GM23248 (cell line): Measurements from ENCODE around the gene DNAH2. TPM values are rescaled to one million over a fixed set of nuclear protein-coding genes. Genes with fewer than 3 reads are reported as not detected.

Experiments used
- DNase-seq: peaks from one replicate; pipeline ENCODE4 v3.0.0-alpha.2; 2015
- H2AFZ ChIP-seq: fragments of 200-600 bp; sonication (generic); 2 replicates; pipeline ENCODE4 v1.6.1; 2016; ENCODE audit warnings: antibody characterized with exemption
- H3F3A ChIP-seq: fragments of 200-600 bp; sonication (generic); 2 replicates; pipeline ENCODE4 v1.6.1; 2016; ENCODE audit warnings: mild to moderate bottlenecking, antibody characterized with exemption, mixed run types; ENCODE audit not compliant: insufficient read depth
- H3K27ac ChIP-seq: fragments of 200-600 bp; sonication (generic); 2 replicates; pipeline ENCODE4 v1.5.1; 2016; ENCODE audit warnings: mild to moderate bottlenecking
- H3K27me3 ChIP-seq: fragments of 200-600 bp; sonication (generic); replicated peaks from 2 replicates; pipeline ENCODE4 v1.6.1; 2016; ENCODE audit warnings: mild to moderate bottlenecking; ENCODE audit not compliant: insufficient read depth
- H3K36me3 ChIP-seq: fragments of 200-600 bp; sonication (generic); 2 replicates; pipeline ENCODE4 v1.6.1; 2016; ENCODE audit warnings: low read depth, mild to moderate bottlenecking
- H3K4me1 ChIP-seq: fragments of 200-600 bp; sonication (generic); 2 replicates; pipeline ENCODE4 v1.6.1; 2016; ENCODE audit warnings: mild to moderate bottlenecking; ENCODE audit not compliant: insufficient read depth
- H3K4me2 ChIP-seq: fragments of 200-600 bp; sonication (generic); one replicate; pipeline ENCODE4 v1.6.1; 2016; ENCODE audit warnings: mild to moderate bottlenecking; ENCODE audit not compliant: unreplicated experiment
- H3K4me3 ChIP-seq: fragments of 200-600 bp; sonication (generic); 2 replicates; pipeline ENCODE4 v1.5.1; 2016; ENCODE audit warnings: mild to moderate bottlenecking
- H3K79me2 ChIP-seq: fragments of 200-600 bp; sonication (generic); 2 replicates; pipeline ENCODE4 v1.6.1; 2016; ENCODE audit warnings: mild to moderate bottlenecking; ENCODE audit not compliant: insufficient read depth
- H3K9ac ChIP-seq: fragments of 200-600 bp; sonication (generic); 2 replicates; pipeline ENCODE4 v1.6.1; 2016; ENCODE audit warnings: mild to moderate bottlenecking
- H3K9me2 ChIP-seq: fragments of 200-600 bp; sonication (generic); 2 replicates; pipeline ENCODE4 v1.6.1; 2016; ENCODE audit warnings: mixed run types, mild to moderate bottlenecking, moderate library complexity; ENCODE audit not compliant: insufficient read depth
- H3K9me3 ChIP-seq: fragments of 200-600 bp; sonication (generic); one replicate; pipeline ENCODE4 v1.6.1; 2017; ENCODE audit warnings: low read depth
- H4K20me1 ChIP-seq: fragments of 200-600 bp; sonication (generic); 2 replicates; pipeline ENCODE4 v1.6.0; 2016; ENCODE audit not compliant: insufficient read depth
- EZH2 ChIP-seq: fragments of 200-600 bp; sonication (generic); IDR thresholded peaks from 2 replicates; pipeline ENCODE4 v1.6.1; 2018; ENCODE audit warnings: antibody characterized with exemption, mild to moderate bottlenecking; ENCODE audit not compliant: insufficient read depth, poor library complexity, severe bottlenecking
- EZH2phosphoT487 ChIP-seq: fragments of 200-600 bp; sonication (generic); IDR thresholded peaks from 2 replicates; pipeline ENCODE4 v1.6.1; 2018; ENCODE audit warnings: antibody characterized with exemption, moderate library complexity, mild to moderate bottlenecking, low read depth; ENCODE audit not compliant: insufficient read depth
- WGBS, 2 experiments: methylation state at CpG; one replicate each; pipeline ENCODE4 v1.1.6; 2015 to 2017; ENCODE audit warnings: low lambda C conversion rate in 2 of 2, low coverage in 1 of 2; ENCODE audit errors: missing lambda C conversion rate in 2 of 2; 5-methylcytosine and 5-hydroxymethylcytosine counted together
- in situ Hi-C: fragments of 300-500 bp; cut with MboI; formaldehyde crosslinking; loops from 2 replicates; pipeline ENCODE4 v1.15.0; 2020
- polyA plus RNA-seq: library from polyadenylated mRNA; unstranded; fragments of >200 nt; fragmentation: Nextera tagmentation; extraction: Ambion mirVana; gene quantifications from 2 replicates; pipeline ENCODE4 v1.2.1, GENCODE V29; 2016
- total RNA-seq: library from RNA; depleted of rRNA; stranded (reverse); fragments of >200 nt; shearing (Covaris generic); gene quantifications from 2 replicates; pipeline ENCODE4 v1.2.3, GENCODE V29; 2014

DNAH2 gene
- total and polyA plus RNA-seq, 2 experiments from 2014 or later = not detected

GRCh38 chr17:7845359-7846062 is 128.0 kb downstream of the DNAH2 start:
- Histone ChIP-seq H3K9me2 (no peaks in the 10 kb centered on the region), H3K4me1 (peaks cover 6% of the 10 kb centered on the region; the same call in 1 of the 2 replicates), H3K4me3 (peak overlapping the region; percentile 79), H3K27me3 (no peaks in the 10 kb centered on the region), H3K4me2 (peak overlapping the region; percentile 100), H3K27ac (peak overlapping the region; percentile 99), H3K79me2 (peaks cover 53% of the 10 kb centered on the region), H3K9me3 (no peaks in the 10 kb centered on the region), H3F3A (peaks cover 14% of the 10 kb centered on the region), H3K9ac (peak overlapping the region; percentile 97), H3K36me3 (no peaks in the 10 kb centered on the region; the same call in 1 of the 2 replicates), H4K20me1 (no peaks in the 10 kb centered on the region), H2AFZ (no peak overlapping the region)
- TF ChIP-seq EZH2 (no peak), EZH2phosphoT487 (no peak)
- in situ Hi-C loops = no loop called here
- WGBS, 2 experiments = 84 to 85% methylated on average over 15 of the region's 15 CpGs
- no peak for DNase-seq

GRCh38 chr17:7846063-7846735 is 128.7 kb downstream of the DNAH2 start:
- Histone ChIP-seq H3K36me3 (no peaks in the 10 kb centered on the region; the same call in 1 of the 2 replicates), H3K27me3 (no peaks in the 10 kb centered on the region), H2AFZ (no peak overlapping the region), H3K27ac (no peak overlapping the region), H3K4me1 (peaks cover 2% of the 10 kb centered on the region; the same call in 1 of the 2 replicates), H3F3A (peaks cover 10% of the 10 kb centered on the region), H3K79me2 (peaks cover 56% of the 10 kb centered on the region), H4K20me1 (no peaks in the 10 kb centered on the region), H3K9me3 (no peaks in the 10 kb centered on the region), H3K4me2 (no peak overlapping the region), H3K4me3 (no peak overlapping the region), H3K9ac (no peak overlapping the region), H3K9me2 (no peaks in the 10 kb centered on the region)
- in situ Hi-C loops = no loop called here
- 79 to 82% methylated on average over 17 to 22 of the region's 22 CpGs for WGBS, 2 experiments
- peak; percentile 32 for DNase-seq
- TF ChIP-seq EZH2 = no peak

DNA sequence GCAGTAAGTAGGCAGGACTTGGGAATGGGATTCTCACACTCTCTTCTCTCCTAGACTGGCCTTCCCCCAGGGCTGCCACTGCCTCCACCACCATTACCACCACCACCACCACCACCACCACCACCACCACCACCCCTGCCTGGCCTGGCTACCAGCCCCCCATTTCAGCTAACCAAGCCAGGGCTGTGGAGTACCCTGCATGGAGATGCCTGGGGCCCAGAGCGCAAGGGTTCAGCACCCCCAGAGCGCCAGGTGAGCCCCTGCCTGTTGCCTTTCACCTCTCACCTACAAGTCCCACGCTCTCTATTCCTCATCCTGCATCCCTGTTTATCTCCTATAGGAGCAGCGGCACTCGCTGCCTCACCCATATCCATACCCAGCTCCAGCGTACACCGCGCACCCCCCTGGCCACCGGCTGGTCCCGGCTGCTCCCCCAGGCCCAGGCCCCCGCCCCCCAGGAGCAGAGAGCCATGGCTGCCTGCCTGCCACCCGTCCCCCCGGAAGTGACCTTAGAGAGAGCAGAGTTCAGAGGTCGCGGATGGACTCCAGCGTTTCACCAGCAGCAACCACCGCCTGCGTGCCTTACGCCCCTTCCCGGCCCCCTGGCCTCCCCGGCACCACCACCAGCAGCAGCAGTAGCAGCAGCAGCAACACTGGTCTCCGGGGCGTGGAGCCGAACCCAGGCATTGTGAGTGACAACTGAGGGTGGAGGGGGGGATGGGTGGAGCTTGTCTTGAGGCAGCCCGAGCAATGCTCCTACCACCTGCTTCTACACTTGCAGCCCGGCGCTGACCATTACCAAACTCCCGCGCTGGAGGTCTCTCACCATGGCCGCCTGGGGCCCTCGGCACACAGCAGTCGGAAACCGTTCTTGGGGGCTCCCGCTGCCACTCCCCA is 129.5 kb downstream of the DNAH2 start:
- Histone ChIP-seq H3K4me3 (no peak overlapping the region), H3K36me3 (no peaks in the 10 kb centered on the region; the same call in 1 of the 2 replicates), H3K4me2 (no peak overlapping the region), H3K9me3 (no peaks in the 10 kb centered on the region), H3K9ac (no peak overlapping the region), H3K27ac (no peak overlapping the region), H3K4me1 (no peaks in the 10 kb centered on the region; the same call in 1 of the 2 replicates), H3F3A (peaks cover 11% of the 10 kb centered on the region), H4K20me1 (no peaks in the 10 kb centered on the region), H3K27me3 (no peaks in the 10 kb centered on the region), H3K79me2 (peaks cover 61% of the 10 kb centered on the region), H2AFZ (no peak overlapping the region), H3K9me2 (no peaks in the 10 kb centered on the region)
- DNase-seq = no peak
- TF ChIP-seq EZH2 = no peak
- no peak for TF ChIP-seq EZH2phosphoT487
- 78 to 86% methylated on average over 23 to 34 of the region's 34 CpGs for WGBS, 2 experiments
- in situ Hi-C loops = no loop called here

DNA sequence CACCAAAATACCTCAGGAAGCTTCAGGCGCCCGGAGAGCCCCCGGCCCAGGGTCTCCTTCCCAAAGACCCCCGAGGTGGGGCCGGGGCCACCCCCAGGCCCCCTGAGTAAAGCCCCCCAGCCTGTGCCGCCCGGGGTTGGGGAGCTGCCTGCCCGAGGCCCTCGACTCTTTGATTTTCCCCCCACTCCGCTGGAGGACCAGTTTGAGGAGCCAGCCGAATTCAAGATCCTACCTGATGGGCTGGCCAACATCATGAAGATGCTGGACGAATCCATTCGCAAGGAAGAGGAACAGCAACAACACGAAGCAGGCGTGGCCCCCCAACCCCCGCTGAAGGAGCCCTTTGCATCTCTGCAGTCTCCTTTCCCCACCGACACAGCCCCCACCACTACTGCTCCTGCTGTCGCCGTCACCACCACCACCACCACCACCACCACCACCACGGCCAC is 130.6 kb downstream of the DNAH2 start:
- peaks cover 70% of the 10 kb centered on the region for H3K79me2 ChIP-seq
- 89 to 91% methylated on average over 8 to 20 of the region's 20 CpGs for WGBS, 2 experiments

More for the DNA sequence above, 130.6 kb downstream of the DNAH2 start:
- Histone ChIP-seq H3F3A (peaks cover 11% of the 10 kb centered on the region), H3K27me3 (no peaks in the 10 kb centered on the region), H4K20me1 (no peaks in the 10 kb centered on the region), H3K9me2 (no peaks in the 10 kb centered on the region), H3K27ac (no peak overlapping the region), H3K4me1 (no peaks in the 10 kb centered on the region; the same call in 1 of the 2 replicates), H3K9me3 (no peaks in the 10 kb centered on the region), H3K4me2 (no peak overlapping the region), H2AFZ (no peak overlapping the region), H3K9ac (no peak overlapping the region), H3K36me3 (no peaks in the 10 kb centered on the region; the same call in 1 of the 2 replicates), H3K4me3 (no peak overlapping the region)
- DNase-seq = no peak
- TF ChIP-seq EZH2phosphoT487 (no peak), EZH2 (no peak)
- in situ Hi-C loops = no loop called here
